ENCODE data around the gene SMAD6.
"Not testable (repeated sequence)": the region's sequence is repeated elsewhere in the genome, so short reads cannot be mapped to it uniquely, and the experiment has no call there.

SMAD6 gene

GRCh38 chr15:66825731-66826130, 123.7 kb downstream of the SMAD6 start:
- H3K4me3 ChIP-seq (replicated peaks; ENCODE audit: low read depth, low read length): no peak overlapping the region
- no peak for DNase-seq (ENCODE audit: low read depth)
- TF ChIP-seq CTCF (IDR thresholded peaks at IDR 0.05; ENCODE audit: low read length, missing control alignments): no peak

- TF ChIP-seq CTCF (IDR thresholded peaks at IDR 0.05; ENCODE audit: low read length, missing control alignments): no peak
- DNase-seq (ENCODE audit: low read depth): no peak
- no peak overlapping the region for H3K4me3 ChIP-seq (replicated peaks; ENCODE audit: low read depth, low read length)
These were observed 124.5 kb downstream of the SMAD6 start for GRCh38 chr15:66826507-66826906.

GRCh38 chr15:66827039-66827697, 125.1 kb downstream of the SMAD6 start:
- no peak for TF ChIP-seq CTCF (IDR thresholded peaks at IDR 0.05; ENCODE audit: low read length, missing control alignments)
- DNase-seq (ENCODE audit: low read depth): no peak

GRCh38 chr15:66827698-66828055, 125.6 kb downstream of the SMAD6 start:
- TF ChIP-seq CTCF (IDR thresholded peaks at IDR 0.05; ENCODE audit: low read length, missing control alignments): no peak
- H3K4me3 ChIP-seq (replicated peaks; ENCODE audit: low read depth, low read length): no peak overlapping the region
- no peak for DNase-seq (ENCODE audit: low read depth)

More at GRCh38 chr15:66827039-66827697, 125.1 kb downstream of the SMAD6 start:
- no peak overlapping the region for H3K4me3 ChIP-seq (replicated peaks; ENCODE audit: low read depth, low read length)

GRCh38 chr15:66828817-66829541, 126.9 kb downstream of the SMAD6 start:
- DNase-seq (ENCODE audit: low read depth); H3K4me3 ChIP-seq (replicated peaks; ENCODE audit: low read depth, low read length): not testable (repeated sequence)

- TF ChIP-seq CTCF (IDR thresholded peaks at IDR 0.05; ENCODE audit: low read length, missing control alignments): no peak
- DNase-seq (ENCODE audit: low read depth): no peak
- H3K4me3 ChIP-seq (replicated peaks; ENCODE audit: low read depth, low read length): no peak overlapping the region
These were observed 127.6 kb downstream of the SMAD6 start for GRCh38 chr15:66829551-66830121.

GRCh38 chr15:66830358-66830757, 128.3 kb downstream of the SMAD6 start:
- peak; percentile 70 for DNase-seq (ENCODE audit: low read depth)
- no peak for TF ChIP-seq CTCF (IDR thresholded peaks at IDR 0.05; ENCODE audit: low read length, missing control alignments)
- H3K4me3 ChIP-seq (replicated peaks; ENCODE audit: low read depth, low read length): no peak overlapping the region

All from fibroblast of pulmonary artery (primary cell).